Peyer's patch (tissue), 4 donors: ENCODE data around the gene SNED1.

Experiments
- CTCF ChIP-seq, 6 experiments: fragments of 450-650 bp in 4 of 6; fragments of 200-600 bp in 2 of 6; sonication (generic) in 1 of 6; IDR thresholded peaks; one replicate each; pipeline ENCODE4 v1.5.1; 2017 to 2019; ENCODE audit warnings: antibody characterized with exemption in 6 of 6, mild to moderate bottlenecking in 3 of 6, moderate library complexity in 1 of 6
- POLR2A ChIP-seq, 2 donors: fragments of 450-650 bp; IDR thresholded peaks; one replicate each; pipeline ENCODE4 v1.5.1; 2017; ENCODE audit warnings: antibody characterized with exemption in 2 of 2, mild to moderate bottlenecking in 2 of 2, moderate library complexity in 2 of 2

- TF ChIP-seq CTCF (IDR thresholded peaks at IDR 0.05) (no peak), POLR2A (IDR thresholded peaks at IDR 0.05) (no peak)
Measured at GRCh38 chr2:240954436-240955305, 43.7 kb upstream of the SNED1 start.
